WI38 (cell line): Measurements from ENCODE around the gene TMEM9.

ENCODE experiments used
- H3K4me3 ChIP-seq: 2 replicates; pipeline ENCODE4 v1.5.1; 2011; ENCODE audit warnings: low read depth, mild to moderate bottlenecking, control low read depth, low read length
- TF ChIP-seq, protein P1 (sequence below): IDR thresholded peaks from 2 replicates; pipeline ENCODE4 v1.5.1; 2012; ENCODE audit warnings: low read depth, mild to moderate bottlenecking, control low read depth, low read length

Gene TMEM9

DNA sequence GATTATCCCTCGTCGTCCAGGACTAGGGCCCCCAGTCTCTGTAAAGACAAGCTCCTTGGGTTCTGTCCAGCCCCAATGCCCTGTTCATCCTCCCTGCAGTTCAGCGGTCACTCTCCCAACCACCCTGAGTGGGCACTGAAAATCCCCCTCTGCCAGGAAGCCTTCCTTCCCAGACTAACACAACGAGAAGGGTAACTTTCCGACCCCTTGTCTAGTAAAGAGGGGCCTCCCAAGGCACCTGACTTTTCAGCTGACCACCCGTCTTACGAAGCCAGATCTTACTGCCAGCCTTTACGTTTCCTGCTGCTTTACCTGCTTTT, 13.4 kb downstream of the TMEM9 start:
- H3K4me3 ChIP-seq = no peak overlapping the region

GRCh38 chr1:201140235-201140940, 13.9 kb downstream of the TMEM9 start:
- TF ChIP-seq, protein P1, sequence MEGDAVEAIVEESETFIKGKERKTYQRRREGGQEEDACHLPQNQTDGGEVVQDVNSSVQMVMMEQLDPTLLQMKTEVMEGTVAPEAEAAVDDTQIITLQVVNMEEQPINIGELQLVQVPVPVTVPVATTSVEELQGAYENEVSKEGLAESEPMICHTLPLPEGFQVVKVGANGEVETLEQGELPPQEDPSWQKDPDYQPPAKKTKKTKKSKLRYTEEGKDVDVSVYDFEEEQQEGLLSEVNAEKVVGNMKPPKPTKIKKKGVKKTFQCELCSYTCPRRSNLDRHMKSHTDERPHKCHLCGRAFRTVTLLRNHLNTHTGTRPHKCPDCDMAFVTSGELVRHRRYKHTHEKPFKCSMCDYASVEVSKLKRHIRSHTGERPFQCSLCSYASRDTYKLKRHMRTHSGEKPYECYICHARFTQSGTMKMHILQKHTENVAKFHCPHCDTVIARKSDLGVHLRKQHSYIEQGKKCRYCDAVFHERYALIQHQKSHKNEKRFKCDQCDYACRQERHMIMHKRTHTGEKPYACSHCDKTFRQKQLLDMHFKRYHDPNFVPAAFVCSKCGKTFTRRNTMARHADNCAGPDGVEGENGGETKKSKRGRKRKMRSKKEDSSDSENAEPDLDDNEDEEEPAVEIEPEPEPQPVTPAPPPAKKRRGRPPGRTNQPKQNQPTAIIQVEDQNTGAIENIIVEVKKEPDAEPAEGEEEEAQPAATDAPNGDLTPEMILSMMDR = no peak
- no peak overlapping the region for H3K4me3 ChIP-seq

More for the DNA sequence above, 13.4 kb downstream of the TMEM9 start:
- TF ChIP-seq, protein P1 = no peak

GRCh38 chr1:201139756-201140155, 14.5 kb downstream of the TMEM9 start:
- no peak overlapping the region for H3K4me3 ChIP-seq
- TF ChIP-seq, protein P1 = no peak

DNA sequence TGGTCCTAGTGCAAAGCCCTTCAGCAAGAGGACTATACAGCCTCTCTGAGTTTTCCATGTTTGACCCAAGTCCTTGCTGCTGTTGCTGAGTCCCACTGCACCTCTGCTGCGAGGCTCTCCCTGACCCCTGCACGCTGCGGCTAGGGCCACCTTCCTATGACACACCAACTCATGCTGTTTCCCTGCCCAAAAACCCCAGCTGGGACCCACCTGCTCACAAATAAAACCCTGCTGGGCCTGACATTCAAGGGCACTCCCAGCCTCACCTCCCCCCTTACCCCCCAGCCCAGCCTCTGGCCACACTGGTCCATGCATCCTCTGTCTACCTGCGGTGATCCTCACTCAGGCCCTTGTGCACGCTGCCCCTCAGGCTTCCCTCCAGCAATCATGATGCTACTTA, 15.0 kb downstream of the TMEM9 start:
- no peak overlapping the region for H3K4me3 ChIP-seq
- TF ChIP-seq, protein P1 = no peak

- TF ChIP-seq, protein P1 = no peak
- no peak overlapping the region for H3K4me3 ChIP-seq
These were observed 15.9 kb downstream of the TMEM9 start for GRCh38 chr1:201138311-201138840.

DNA sequence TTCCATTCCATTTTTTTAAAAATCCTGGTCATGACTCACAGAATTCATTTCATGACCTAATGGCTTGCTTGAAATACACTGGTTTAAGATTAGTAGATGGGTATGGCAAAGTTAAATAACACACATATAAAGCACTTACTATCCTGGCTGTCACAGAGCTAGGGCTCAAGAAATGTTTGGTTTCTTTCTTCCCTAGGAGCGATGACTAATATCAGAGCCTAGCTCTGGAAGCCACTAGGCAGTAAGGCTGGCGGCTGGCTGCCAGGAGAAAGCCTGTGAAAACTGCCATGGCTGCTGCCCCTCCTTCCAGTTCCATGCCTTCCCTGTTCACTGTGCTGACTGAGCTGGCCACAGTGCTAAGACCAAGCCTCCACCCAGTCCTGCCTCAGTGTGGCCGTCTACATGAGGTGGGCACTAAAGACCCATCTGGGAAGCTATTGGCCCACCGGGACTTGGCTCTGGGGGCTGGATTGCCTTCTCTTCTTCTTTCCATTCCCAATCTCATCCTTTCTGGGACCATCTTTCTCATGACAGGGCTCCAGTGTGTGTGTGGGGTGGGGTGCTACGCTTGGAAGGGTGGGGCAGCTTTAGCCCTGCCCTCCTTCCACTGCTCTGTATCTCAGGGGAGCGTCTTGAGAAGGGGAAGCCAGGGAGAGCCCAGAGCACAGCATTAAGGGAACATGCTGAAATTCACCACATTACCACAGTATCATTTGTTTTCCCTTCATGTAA, 16.5 kb downstream of the TMEM9 start:
- TF ChIP-seq, protein P1 = no peak
- H3K4me3 ChIP-seq = no peak overlapping the region

- H3K4me3 ChIP-seq = no peak overlapping the region
- TF ChIP-seq, protein P1 = no peak
These were observed 17.3 kb downstream of the TMEM9 start for GRCh38 chr1:201137024-201137392.
